NCI-H82 treated with DMSO at 0.1 percent for 48 hours (cell line): ENCODE data around the gene PGAM5.

Experiments used
- DNase-seq: peaks from one replicate; lab custom pipeline; 2025; ENCODE audit not compliant: unreplicated experiment; lab: John Stamatoyannopoulos, UW

PGAM5 gene

GRCh38 chr12:132719141-132719953 is 8.7 kb downstream of the PGAM5 start:
- no peak for DNase-seq

- no peak for DNase-seq
These were observed 9.3 kb downstream of the PGAM5 start for GRCh38 chr12:132719954-132720324.

GRCh38 chr12:132720606-132721345 is 10.1 kb downstream of the PGAM5 start:
- no peak for DNase-seq

- no peak for DNase-seq
These were observed 12.5 kb downstream of the PGAM5 start for GRCh38 chr12:132723015-132723763.

- DNase-seq: no peak
These were observed 13.1 kb downstream of the PGAM5 start for GRCh38 chr12:132723764-132724140.

GRCh38 chr12:132724506-132725241 is 14.0 kb downstream of the PGAM5 start:
- DNase-seq: peak; percentile 52

- DNase-seq: no peak
These were observed 15.7 kb downstream of the PGAM5 start for GRCh38 chr12:132726386-132726785.

GRCh38 chr12:132727091-132727794 is 16.6 kb downstream of the PGAM5 start:
- DNase-seq: no peak

- no peak for DNase-seq
These were observed 17.9 kb downstream of the PGAM5 start for GRCh38 chr12:132728502-132728901.

GRCh38 chr12:132729541-132730320 is 19.1 kb downstream of the PGAM5 start:
- no peak for DNase-seq

- DNase-seq: no peak
These were observed 19.7 kb downstream of the PGAM5 start for GRCh38 chr12:132730353-132730752.

GRCh38 chr12:132731574-132731973 is 20.9 kb downstream of the PGAM5 start:
- no peak for DNase-seq

- no peak for DNase-seq
These were observed 23.6 kb downstream of the PGAM5 start for GRCh38 chr12:132734206-132734605.

GRCh38 chr12:132735496-132735895 is 24.9 kb downstream of the PGAM5 start:
- no peak for DNase-seq

GRCh38 chr12:132736378-132736777 is 25.7 kb downstream of the PGAM5 start:
- DNase-seq: no peak

- no peak for DNase-seq
These were observed 26.3 kb downstream of the PGAM5 start for GRCh38 chr12:132736913-132737312.

GRCh38 chr12:132739600-132740312 is 29.1 kb downstream of the PGAM5 start:
- DNase-seq: no peak

- no peak for DNase-seq
These were observed 29.6 kb downstream of the PGAM5 start for GRCh38 chr12:132740313-132740646.

- no peak for DNase-seq
These were observed 30.0 kb downstream of the PGAM5 start for GRCh38 chr12:132740652-132741051.
